GM12891 (cell line): ENCODE results near the gene PALD1.

Experiments
- POLR2A ChIP-seq: IDR thresholded peaks from 2 replicates; pipeline ENCODE4 v1.6.1; 2011; ENCODE audit warnings: low read depth, low read length, control low read depth
- POLR2AphosphoS5 ChIP-seq: IDR thresholded peaks from 2 replicates; pipeline ENCODE4 v1.6.1; 2011; ENCODE audit warnings: low read depth, low read length, control low read depth
- POU2F2 ChIP-seq: IDR thresholded peaks from 2 replicates; pipeline ENCODE4 v1.6.1; 2011; ENCODE audit warnings: low read depth, mild to moderate bottlenecking, control low read depth, low read length, moderate library complexity
- TAF1 ChIP-seq: IDR thresholded peaks from 2 replicates; pipeline ENCODE4 v1.6.1; 2011; ENCODE audit warnings: low read depth, low read length, control low read depth

GRCh38 chr10:70441161-70441894, 37.2 kb upstream of the PALD1 start, which contains the start of gene NODAL:
- TF ChIP-seq POLR2A (no peak), TAF1 (no peak), POLR2AphosphoS5 (no peak), POU2F2 (no peak)
